NCI-H187 treated with DMSO at 0.1 percent for 48 hours (cell line): ENCODE data around the gene LEP.

Experiments
- DNase-seq: peaks from one replicate; lab custom pipeline; 2025; lab: John Stamatoyannopoulos, UW

The LEP gene

DNA sequence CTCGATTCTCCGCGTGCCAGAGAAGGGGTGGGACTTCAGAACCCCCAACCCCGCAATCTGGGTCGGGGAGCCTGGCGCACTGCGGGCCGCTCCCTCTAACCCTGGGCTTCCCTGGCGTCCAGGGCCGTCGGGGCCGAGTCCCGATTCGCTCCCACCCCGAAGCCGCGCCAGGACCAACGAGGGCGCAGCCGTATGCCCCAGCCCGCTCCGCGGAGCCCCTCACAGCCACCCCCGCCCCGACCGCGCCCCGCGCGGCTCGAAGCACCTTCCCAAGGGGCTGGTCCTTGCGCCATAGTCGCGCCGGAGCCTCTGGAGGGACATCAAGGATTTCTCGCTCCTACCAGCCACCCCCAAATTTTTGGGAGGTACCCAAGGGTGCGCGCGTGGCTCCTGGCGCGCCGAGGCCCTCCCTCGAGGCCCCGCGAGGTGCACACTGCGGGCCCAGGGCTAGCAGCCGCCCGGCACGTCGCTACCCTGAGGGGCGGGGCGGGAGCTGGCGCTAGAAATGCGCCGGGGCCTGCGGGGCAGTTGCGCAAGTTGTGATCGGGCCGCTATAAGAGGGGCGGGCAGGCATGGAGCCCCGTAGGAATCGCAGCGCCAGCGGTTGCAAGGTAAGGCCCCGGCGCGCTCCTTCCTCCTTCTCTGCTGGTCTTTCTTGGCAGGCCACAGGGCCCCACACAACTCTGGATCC, at the start of gene LEP:
LEP (plus strand) TSS at position 583 of the 691 bp plus-strand sequence. CDS start 10,741 bp downstream, outside the sequence.
- DNase-seq = no peak

DNA sequence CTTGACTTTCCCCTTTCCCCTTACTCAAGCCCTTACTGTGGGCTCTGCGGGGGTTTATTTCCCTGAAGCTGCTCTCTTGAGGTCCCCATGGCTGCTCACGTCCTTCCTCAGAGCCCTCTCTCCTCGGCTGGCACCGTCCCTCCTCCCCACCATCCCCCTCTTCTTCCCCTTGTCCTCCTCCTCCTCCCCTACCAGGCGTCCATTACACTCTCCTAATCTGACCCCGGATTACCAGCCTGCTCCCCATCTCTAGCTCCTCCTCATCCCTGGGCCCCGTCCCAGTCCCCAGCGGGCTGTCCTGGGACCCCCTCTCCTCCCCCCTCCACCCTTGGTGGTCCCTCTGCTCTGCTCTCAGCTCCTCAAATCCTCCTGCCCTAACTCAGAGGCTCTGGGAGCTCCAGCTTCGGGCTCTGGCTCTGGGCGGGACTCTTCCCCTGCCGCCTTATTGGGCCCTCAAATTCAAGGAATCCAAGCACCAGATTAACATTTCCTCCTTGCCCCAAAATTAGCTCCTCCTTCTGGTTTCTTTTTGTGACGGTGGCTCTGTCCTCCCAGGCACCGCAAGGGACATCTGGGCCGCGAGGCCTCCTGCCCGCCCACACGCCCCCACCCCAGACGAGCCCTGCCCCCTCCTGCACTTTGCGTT, 48.5 kb upstream of the LEP start:
- no peak for DNase-seq

DNA sequence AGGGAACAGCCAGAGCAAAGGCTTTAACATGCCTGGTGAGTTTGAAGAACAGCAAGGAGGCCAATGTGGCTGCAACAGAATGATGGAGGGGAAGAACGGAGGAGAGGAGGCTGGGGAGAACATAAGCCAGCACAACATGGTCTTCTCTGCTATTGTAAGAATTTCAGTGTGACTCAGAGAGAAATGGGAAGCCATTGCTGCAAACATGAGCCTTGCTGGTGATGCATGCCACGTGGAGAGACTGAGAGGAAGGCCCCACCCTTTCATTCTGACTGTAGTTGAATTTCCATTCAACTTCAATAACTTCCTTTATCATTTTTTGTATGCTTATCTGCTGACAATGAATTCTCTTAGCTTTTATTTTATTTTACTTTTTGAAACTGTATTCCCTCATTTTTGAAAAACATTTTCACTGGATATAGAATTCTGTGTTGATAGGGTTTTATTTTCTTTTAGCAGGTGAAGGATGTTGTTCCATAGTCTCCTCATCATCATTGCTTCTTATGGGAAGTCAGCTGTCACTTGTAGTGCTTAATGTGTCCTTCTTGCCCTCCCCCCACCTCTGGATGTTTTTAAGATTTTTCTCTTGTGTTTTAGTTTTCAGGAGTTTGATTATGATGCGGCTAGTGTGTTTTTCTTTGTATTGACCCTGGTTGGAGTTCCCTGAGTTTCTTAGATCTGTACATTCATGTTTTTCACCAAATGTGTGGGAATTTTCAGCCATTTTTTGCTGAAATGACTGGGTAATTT, 46.4 kb upstream of the LEP start:
- no peak for DNase-seq

DNA sequence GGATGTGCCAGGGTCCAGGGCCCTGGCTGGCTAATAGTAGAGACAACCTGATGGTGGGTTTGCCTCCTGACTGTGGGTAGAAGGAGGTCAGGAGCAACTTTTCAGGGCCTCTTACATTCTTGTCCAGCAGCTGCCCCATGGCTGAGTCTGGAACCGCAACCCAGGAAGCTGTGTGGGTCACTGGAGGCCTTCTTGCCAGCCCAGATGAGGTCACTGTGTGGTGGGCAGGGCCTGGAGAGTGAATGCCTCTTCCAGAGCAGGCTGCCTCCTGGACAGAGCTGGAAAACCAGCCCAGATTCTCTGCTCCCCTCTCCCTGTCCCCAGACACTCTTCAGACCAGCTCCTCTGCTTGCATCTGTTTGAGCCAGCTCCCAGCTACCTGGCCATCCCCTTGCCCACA, 43.5 kb upstream of the LEP start:
- no peak for DNase-seq

DNA sequence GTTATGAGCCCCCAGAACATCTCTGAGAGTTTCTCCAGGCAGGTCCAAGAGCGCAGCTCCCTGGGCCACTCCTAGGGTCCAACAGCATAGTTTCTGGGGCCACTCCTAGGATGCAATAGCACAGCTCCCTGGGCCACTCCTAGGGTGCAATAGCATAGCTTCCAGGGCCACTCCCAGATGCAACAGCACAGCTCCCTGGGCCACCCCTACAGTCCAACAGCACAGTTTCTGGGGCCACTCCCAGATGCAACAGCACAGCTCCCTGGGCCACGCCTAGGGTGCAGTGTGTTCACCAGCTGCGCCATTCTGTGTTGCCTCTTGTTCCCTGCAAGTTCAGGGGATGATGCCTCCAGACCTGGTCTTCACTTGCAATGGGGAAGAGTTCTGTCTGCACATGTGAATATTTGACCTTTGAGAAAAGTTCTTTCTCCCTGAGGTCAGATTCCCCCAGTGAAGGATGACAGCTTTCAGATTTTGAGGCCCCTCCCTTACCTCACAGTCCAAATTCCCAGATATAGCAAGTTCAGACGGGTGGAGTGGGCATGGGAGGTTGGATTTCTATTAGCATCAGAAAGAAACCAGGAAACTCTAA, 43.0 kb upstream of the LEP start:
- no peak for DNase-seq

DNA sequence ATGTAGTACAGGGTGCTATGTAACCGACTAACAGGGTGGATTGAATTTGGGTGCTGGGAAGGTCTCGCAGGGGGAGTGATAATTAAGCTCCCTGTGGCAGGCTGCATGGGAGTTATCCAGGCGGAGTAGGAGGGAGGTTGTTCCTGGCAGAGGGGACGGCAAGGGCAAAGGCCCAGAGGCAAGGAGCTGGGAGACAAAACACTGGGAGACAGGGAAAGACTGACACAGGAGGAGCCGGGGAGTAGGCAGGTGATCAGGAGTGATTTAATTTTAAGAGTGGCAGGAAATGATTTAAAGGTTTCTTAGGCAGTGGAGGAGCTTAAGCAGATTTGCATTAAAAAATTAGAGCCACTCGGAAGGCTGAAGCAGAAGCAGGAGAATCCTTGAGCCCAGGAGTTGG, 40.7 kb upstream of the LEP start:
- no peak for DNase-seq

DNA sequence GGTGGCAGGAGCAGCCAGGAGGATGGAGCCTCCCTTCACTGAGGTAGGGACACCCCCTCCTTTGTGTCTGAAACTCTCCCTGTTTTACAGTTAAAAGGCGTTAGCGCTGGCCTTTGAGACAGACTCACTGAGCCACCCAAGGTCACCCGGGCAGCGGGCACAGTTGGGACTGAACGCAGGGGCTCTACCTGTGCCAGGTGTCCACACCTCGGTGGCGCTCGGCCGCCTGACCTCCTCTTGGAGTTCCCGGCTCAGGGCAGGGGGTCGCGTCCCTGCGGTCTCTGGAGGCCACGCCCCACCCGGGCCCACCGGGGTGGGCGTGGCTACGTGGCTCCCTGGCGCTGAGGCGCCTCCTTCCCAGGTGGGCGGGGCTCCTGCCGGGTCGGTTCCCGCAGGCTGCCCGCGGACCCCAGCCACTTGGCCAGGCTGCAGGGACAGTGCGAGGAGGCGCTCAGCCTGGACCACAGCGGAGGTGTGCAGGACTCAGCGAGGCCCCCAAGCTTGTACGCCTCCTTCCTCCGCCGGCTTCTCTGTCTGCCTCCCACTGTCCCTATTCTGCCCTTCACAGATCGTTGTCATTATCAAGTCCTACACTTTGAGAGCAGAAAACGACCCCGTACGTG, 39.9 kb upstream of the LEP start:
- DNase-seq = no peak

DNA sequence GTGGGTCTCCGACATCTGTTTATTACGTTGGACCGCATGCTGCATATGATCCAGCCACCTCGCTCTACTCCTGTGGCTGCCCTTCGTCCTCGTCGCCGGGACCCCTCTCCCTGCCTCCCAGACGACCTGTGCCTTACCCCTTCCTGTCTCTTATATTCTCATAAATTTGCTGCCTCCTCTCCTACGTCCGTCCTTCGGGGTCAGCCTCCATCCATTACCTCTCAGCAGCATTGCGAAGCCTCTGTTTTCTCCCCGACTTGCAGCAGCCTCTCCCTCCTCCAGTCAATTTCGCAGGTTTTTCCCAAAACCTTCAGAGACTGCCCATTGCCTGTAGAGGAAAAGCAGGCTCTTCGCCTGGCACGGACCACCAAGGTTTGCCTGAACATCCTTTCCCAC, 39.4 kb upstream of the LEP start:
- DNase-seq = no peak

DNA sequence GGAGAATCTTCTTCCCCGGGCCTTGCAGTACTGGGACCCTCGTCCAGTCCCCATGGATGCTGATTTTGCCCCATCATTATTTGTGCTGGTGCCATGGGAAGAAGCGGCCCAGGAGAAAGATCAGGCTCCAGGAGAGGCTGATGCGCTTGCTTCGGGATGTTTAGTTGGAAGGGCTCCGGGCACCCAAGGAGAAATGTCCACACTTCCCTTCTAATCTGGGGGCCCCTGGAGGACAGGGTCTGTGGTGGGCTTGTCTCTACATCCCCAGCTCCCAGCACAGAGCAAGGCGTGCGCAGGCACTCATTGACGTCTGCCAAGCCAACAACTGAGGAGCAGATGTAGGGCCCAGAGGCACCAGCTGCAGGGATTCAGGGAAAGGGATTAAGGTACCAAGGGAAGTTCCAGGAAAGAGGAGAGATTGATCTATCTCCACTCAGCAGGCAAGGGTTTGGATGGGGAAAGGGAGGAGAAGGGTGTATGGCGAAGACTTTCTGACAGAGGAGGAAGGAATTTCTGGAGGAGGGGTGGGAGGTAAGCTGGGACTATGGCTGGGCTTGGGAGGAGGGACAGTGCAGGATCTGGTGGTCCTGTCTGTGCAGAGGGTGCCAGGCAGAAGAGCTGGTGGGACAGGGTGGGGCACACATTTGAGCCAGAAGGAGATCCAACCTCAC, 38.7 kb upstream of the LEP start:
- no peak for DNase-seq

DNA sequence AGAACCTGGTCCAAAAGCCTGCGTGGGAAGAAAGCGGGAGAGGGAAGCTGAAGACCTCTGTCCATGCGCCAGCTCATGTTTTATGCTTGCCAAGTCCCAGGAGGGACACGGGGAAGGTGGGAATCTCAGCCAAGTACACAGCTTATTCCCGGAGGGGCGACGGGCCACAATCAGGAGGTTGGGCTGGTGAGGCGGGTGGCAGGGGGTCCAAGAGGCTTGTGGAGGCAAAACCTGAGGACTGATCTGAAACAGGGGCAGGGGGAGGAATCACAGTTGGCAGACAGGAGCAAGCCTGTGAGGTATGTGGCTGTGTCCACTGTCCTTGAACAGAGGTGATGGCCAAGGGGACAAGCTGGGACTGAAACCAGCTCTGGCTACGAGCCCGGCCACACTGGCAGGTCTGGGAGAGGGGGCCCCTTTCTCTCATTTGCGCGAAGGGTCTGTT, 38.0 kb upstream of the LEP start:
- DNase-seq = no peak

DNA sequence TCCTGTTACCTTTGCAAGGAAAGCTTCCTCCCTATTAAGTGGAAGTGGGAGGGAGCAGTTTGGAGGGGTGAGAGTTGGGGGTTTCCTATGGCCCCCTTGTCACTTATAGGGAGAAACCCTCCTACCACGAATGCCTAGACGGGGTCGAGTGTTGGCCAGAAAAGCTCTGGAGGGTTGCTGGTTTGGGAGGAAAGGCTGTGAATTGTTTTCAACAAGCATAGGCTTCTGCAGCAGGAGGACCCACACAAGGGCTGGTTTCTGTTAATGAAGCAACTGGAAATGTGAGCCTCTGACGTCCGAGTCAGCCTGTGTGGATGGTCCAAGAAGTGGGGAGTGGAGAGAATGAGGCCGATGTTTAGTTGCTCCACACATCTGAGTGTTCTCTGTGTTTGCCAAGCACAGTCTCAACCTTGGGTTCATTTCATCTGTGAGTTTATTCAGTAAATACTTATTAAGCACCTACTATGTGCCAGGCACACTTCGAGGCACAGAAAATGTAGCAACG, 37.3 kb upstream of the LEP start:
- DNase-seq = no peak

DNA sequence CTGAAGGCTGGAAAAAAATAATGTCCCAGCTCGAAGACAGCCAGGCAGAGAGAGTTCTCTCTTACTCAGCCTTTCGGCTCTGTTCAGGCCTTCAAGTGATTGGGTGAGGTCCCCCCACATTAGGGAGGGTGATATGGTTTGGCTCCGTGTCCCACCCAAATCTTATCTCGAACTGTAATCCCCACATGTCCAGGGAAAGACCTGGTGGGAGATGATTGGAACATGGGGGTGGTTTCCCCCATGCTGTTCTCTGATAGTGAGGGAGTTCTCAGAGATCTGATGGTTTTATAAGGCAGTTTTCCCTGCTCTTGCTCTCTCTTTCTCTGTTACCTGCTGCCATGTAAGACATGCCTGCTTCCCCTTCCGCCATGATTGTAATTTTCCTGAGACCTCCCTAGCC, 36.6 kb upstream of the LEP start:
- DNase-seq = no peak

DNA sequence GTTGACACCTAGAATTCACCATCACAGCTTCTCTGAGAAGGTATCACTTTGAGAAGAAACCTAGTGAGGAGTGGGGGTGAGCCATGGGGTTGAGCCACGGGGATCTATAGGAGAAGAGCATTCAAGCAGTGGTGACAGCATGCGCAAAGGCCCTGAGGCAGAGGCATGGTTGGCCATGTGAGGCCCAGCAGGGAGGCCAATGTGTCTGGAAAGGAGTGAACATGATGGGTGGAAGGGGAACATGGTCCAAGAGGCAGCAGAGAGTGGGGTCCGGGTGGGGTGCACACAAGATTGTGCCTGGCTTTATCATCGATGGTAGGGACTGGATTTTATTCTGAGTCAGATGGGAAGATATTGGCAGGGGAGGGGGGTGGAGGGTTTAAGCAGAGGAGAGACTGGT, 36.0 kb upstream of the LEP start:
- DNase-seq = no peak

DNA sequence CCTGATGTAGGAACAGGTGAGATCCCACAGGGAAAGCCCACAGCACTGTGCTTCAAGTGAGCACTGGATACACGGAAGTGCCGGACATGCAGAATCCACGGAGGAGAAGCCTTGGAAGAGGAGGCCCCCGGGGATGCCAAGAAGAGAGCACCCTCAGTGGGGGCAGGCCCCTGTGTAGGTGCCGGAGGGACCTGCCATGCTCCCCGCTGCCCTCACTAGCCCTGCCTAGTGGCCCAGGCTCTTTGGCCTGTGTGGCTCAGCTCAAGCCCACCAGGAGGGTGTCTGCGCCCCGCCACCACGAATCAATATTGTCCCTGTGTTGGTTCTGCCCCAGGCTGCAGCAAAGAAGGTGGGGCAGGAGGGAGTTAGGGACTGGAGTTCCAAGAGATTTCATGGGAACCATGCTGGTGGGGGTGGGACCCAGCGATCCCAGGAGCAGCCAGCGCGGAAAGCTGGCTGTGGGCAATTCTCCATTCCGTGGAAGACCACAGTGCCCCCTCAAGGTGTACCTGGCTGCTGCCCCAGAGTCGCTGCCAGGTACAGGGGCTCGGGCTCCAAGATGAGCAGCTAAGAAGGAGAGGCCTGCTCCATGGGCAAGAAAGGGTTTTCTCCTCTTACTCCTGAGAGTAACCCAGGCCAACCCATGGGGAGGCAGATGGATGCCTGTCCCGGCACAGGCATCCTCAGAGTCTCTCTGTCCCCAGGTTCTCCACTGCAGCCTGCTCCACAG, 34.9 kb upstream of the LEP start:
- DNase-seq = no peak

DNA sequence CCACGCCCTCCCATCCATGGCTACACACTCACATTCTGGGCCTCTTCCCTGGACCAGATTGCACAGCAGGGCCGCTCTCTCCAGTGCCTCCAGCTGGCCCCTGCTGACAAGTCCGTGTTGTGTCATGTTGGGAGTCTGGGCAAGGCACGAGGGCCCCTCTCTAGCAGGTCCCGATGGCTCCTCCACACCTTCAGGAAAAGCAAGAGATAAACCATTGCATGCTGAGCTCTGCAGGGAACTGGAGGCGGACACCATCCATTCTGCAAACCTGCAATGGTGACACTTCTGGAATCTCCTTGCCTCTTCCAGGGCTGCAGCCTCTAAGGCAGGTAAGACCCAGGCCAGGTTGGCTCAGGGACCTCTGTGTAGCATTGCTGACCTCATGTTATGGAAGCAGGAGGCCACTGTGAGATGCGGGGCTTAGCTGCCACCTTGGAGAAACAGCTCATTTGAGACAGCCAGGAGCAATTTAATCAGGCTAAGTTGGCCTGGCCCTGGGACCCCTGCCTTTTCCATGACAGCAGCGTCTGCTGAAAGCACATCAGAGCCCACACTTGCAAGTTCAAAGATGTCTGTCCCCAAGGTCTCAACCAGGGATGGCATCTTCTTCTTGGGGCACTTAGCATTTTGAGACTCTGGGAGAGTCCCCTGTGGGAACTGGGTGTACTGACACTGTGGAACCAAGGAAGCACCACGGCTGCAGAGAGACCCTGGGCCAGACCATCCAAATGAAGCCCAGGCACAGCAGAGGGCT, 34.2 kb upstream of the LEP start:
- no peak for DNase-seq

DNA sequence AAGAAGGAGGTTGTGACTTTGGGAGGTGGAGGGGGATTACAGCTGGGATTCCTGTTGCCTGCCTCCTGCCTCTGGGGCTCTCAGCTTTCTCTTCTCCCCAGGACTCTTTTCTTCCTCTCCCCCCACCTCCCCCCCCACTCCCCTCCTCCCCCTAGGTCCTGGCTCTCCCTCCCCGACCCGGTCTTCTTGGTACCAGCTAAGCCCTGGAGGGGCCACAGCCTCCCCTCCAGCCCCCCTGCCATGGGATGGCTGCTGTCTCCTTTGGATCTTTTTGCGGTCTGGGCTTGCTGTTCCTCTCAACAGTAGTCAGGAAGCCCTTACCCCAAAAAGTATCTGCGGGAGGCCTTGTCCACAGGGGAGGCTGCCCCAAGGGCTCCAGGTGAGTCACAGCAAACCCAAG, 33.5 kb upstream of the LEP start:
- no peak for DNase-seq

DNA sequence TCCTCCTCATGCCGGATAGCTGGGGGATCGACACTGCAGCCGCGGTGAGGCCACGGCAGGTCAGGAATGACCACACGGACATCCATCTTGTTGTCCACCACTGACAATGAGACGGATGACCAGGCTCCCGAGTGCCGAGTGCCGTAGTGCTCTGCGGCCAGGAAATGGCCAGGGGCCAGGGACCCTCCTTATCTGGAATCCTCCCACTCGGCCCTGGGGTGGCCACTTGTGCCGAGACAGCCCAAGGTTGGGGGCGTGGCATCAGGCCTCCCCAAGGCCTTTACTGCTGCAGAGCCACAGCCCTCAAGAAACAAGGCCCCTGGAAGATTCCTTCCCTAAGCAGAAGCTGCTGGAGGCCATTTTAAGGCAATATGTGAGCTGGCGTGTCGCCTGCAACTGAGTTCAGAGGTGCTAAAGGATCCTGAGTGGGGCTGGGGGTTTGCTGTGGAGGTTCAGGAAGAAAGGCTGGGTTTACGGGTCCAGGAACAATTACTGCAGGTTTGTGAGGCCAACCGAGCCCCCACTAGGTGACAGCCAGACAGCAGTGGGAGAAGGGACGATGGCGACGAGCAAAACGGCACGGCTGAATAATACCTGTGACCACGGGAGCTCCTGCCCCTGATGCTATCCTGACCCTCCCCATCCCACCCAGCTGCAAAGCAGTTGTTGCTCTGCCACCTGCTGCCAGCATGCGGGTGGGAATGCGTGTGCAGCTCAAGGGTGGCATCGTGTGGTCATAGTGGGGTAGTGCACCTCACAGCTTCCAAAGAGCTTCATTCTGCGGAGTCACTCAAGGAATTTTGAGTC, 31.6 kb upstream of the LEP start:
- peak; percentile 69 for DNase-seq

DNA sequence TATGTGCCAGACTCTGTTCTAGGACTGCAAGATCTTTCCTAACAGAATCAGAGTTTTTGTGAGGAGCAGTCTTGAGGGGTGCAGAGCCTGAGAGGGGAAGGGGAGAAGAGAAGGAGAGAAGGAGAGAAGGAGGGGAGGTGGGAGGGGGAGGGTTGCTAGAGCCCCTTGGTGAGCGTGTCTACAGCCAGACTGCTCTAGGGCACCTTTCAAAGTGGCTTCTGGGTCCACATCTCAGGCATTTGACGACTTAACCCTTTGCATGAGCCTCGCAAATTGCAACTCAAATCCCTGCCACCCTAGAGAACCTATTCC, 31.1 kb upstream of the LEP start:
- DNase-seq = no peak
